ENCODE results near the gene ACAT1. TPM values are rescaled to one million over a fixed set of nuclear protein-coding genes. Genes with fewer than 3 reads are reported as not detected.

ACAT1 gene
- total RNA-seq, 1 donor from 2014 or later = 37.5 TPM

- Mint-ChIP-seq H3K27ac (no peak overlapping the region), H3K27me3 (no peaks in the 10 kb centered on the region), H3K4me1 (ENCODE audit: low read depth) (peaks cover 2% of the 10 kb centered on the region), H3K4me3 (ENCODE audit: low read depth) (no peak overlapping the region), H3K36me3 (ENCODE audit: insufficient read depth) (peaks cover 17% of the 10 kb centered on the region), H3K9me3 (ENCODE audit: low read depth) (no peaks in the 10 kb centered on the region)
- no peak for DNase-seq (ENCODE audit: low spot score, unreplicated experiment)
- TF ChIP-seq, protein P1, sequence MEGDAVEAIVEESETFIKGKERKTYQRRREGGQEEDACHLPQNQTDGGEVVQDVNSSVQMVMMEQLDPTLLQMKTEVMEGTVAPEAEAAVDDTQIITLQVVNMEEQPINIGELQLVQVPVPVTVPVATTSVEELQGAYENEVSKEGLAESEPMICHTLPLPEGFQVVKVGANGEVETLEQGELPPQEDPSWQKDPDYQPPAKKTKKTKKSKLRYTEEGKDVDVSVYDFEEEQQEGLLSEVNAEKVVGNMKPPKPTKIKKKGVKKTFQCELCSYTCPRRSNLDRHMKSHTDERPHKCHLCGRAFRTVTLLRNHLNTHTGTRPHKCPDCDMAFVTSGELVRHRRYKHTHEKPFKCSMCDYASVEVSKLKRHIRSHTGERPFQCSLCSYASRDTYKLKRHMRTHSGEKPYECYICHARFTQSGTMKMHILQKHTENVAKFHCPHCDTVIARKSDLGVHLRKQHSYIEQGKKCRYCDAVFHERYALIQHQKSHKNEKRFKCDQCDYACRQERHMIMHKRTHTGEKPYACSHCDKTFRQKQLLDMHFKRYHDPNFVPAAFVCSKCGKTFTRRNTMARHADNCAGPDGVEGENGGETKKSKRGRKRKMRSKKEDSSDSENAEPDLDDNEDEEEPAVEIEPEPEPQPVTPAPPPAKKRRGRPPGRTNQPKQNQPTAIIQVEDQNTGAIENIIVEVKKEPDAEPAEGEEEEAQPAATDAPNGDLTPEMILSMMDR (IDR thresholded peaks at IDR 0.05; ENCODE audit: unreplicated experiment) = no peak
Observed at GRCh38 chr11:108170184-108170583, 48.8 kb downstream of the ACAT1 start.

- no peak for DNase-seq (ENCODE audit: low spot score, unreplicated experiment)
- Mint-ChIP-seq H3K9me3 (ENCODE audit: low read depth) (no peaks in the 10 kb centered on the region), H3K4me1 (ENCODE audit: low read depth) (peaks cover 2% of the 10 kb centered on the region), H3K4me3 (ENCODE audit: low read depth) (no peak overlapping the region), H3K27me3 (no peaks in the 10 kb centered on the region), H3K36me3 (ENCODE audit: insufficient read depth) (peaks cover 24% of the 10 kb centered on the region), H3K27ac (no peak overlapping the region)
- TF ChIP-seq, protein P1 (IDR thresholded peaks at IDR 0.05; ENCODE audit: unreplicated experiment) = no peak
Observed at GRCh38 chr11:108177570-108177969, 56.2 kb downstream of the ACAT1 start.

DNA sequence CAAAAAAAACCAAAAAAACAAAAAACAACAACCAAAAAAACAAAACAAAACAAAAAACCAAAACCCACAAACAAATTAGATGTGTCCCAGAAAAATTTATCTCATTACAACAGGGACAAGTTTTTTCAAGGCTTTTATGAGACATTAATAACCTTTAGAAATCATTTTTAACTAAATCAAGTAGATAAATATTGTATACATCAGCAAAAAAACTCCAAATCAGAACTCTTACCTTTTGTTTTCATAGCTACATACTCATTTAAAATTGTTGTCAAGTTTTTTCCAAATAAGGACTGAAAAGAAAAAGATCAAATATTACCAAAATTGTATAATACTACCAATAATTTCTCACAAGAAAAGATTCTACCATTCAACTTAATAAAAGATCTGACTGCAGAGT, 72.4 kb downstream of the ACAT1 start:
- H3K27ac Mint-ChIP-seq = no peak overlapping the region
- H3K4me3 Mint-ChIP-seq (ENCODE audit: low read depth) = no peak overlapping the region

GRCh38 chr11:108196901-108197300, 75.5 kb downstream of the ACAT1 start:
- H3K4me3 Mint-ChIP-seq (ENCODE audit: low read depth) = no peak overlapping the region
- TF ChIP-seq, protein P1 (IDR thresholded peaks at IDR 0.05; ENCODE audit: unreplicated experiment) = no peak
- H3K27me3 Mint-ChIP-seq = no peaks in the 10 kb centered on the region
- DNase-seq (ENCODE audit: low spot score, unreplicated experiment) = no peak
- H3K4me1 Mint-ChIP-seq (ENCODE audit: low read depth) = peaks cover 4% of the 10 kb centered on the region
- H3K27ac Mint-ChIP-seq = no peak overlapping the region
- H3K9me3 Mint-ChIP-seq (ENCODE audit: low read depth) = no peaks in the 10 kb centered on the region
- H3K36me3 Mint-ChIP-seq (ENCODE audit: insufficient read depth) = peaks cover 8% of the 10 kb centered on the region

More for the DNA sequence above, 72.4 kb downstream of the ACAT1 start:
- DNase-seq (ENCODE audit: low spot score, unreplicated experiment) = no peak
- H3K9me3 Mint-ChIP-seq (ENCODE audit: low read depth) = no peaks in the 10 kb centered on the region
- TF ChIP-seq, protein P1 (IDR thresholded peaks at IDR 0.05; ENCODE audit: unreplicated experiment) = no peak
- H3K27me3 Mint-ChIP-seq = no peaks in the 10 kb centered on the region
- H3K4me1 Mint-ChIP-seq (ENCODE audit: low read depth) = peaks cover 4% of the 10 kb centered on the region
- peaks cover 18% of the 10 kb centered on the region for H3K36me3 Mint-ChIP-seq (ENCODE audit: insufficient read depth)

Other genes starting within 250 kb of the ACAT1 start
- gene RAB39A, start 193.1 kb upstream of the ACAT1 start, total RNA-seq = 2.8 and 2.9 TPM in 2 replicates
- 35.2 and 37.9 TPM in 2 replicates for gene CUL5, start 112.7 kb upstream of the ACAT1 start, total RNA-seq
- 20.6 and 21.0 TPM in 2 replicates for gene NPAT, start 101.1 kb downstream of the ACAT1 start, total RNA-seq
- gene ATM, start 101.5 kb downstream of the ACAT1 start, total RNA-seq = 79.2 and 79.5 TPM in 2 replicates